Rectal smooth muscle tissue (tissue), 1 donor: ENCODE measurements around the gene ZNG1E.
"Not testable (repeated sequence)": the region's sequence is repeated elsewhere in the genome, so short reads cannot be mapped to it uniquely, and the experiment has no call there.

Experiments
- H3K27ac ChIP-seq: one replicate; pipeline ENCODE4 v1.7.0; 2013; ENCODE audit warnings: low read depth, low read length, inconsistent platforms
- H3K27me3 ChIP-seq: one replicate; pipeline ENCODE4 v1.7.0; 2013; ENCODE audit warnings: low read length; ENCODE audit not compliant: control insufficient read depth, insufficient read depth
- H3K36me3 ChIP-seq: one replicate; pipeline ENCODE4 v1.7.0; 2013; ENCODE audit warnings: low read length; ENCODE audit not compliant: control insufficient read depth, insufficient read depth
- H3K4me1 ChIP-seq: one replicate; pipeline ENCODE4 v1.7.0; 2013; ENCODE audit warnings: low read length; ENCODE audit not compliant: control insufficient read depth, insufficient read depth
- H3K4me3 ChIP-seq: one replicate; pipeline ENCODE4 v1.7.0; 2013; ENCODE audit warnings: low read length
- H3K9ac ChIP-seq: one replicate; pipeline ENCODE4 v1.7.0; 2013; ENCODE audit warnings: low read length

The ZNG1E gene

DNA sequence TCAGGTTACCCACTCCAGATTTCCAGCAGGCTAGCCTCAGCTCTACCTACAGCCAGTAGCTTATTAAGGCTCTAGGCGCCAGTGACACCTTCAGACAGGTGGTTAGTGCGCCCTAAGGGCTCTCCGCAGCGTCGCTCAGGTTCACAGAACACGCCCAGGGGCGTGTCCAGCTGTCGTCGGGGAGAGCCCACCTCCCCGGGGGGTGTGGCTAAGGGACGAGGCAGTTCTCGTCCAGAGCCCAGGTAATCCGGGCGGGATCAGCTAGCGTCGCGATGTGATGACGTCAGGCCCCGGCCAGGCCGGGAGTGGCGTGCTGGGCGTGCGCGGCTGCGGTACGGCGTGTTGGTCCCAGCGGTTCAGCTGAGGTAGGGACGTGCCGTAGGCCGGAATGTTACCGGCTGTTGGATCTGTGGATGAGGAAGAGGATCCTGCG lies at the start of gene ZNG1E:
TSS of gene ZNG1E (plus strand) at position 340 of the 433 bp plus-strand sequence. CDS start at position 389, 49 bp downstream.
- peak within 1 kb of the TSS; percentile 55 for H3K4me3 ChIP-seq
- H3K9ac ChIP-seq: not testable (repeated sequence)

DNA sequence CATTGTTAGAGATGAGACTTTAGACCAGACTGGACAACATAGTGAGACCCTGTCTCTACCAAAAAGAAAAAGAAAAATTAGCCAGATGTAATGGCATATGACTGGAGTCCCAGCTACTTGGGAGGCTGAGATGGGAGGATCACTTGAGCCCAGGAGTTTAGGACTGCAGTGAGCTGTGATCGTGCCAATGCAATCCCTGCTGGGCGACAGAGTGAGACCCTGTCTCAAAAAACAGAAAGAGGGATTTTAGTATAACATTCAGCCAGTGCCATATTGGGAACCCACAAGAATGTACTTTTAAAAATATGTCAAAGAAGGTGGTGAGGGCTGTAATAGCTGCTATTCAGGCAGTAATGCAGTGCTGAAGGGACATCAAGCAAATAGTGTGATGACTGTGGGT lies 2.1 kb upstream of the ZNG1E start:
- not testable (repeated sequence) for H3K27ac ChIP-seq, H3K4me3 ChIP-seq, H3K27me3 ChIP-seq, H3K9ac ChIP-seq, H3K4me1 ChIP-seq, H3K36me3 ChIP-seq

More for the DNA sequence above, at the start of gene ZNG1E:
- not testable (repeated sequence) for H3K4me1 ChIP-seq, H3K36me3 ChIP-seq, H3K27me3 ChIP-seq, H3K27ac ChIP-seq

DNA sequence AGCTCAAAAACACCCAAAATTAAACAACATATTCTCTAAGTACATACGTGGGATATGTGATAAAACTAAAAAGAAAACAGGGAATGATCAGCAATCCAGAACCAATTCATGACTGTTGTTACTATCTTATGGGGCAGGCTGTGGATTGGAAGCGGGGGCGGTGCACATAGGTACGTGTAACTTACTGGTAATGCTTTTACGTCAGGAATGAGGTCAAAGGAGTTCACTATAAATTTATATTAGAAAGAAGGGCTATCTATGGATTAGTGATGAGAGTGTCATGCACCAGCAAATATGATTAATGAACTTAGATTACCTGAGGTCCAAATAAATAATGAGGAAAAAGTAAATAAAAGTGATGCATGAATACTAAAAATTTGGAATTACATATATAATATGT lies 710 bp upstream of the ZNG1E start:
- H3K27me3 ChIP-seq, H3K27ac ChIP-seq, H3K36me3 ChIP-seq, H3K4me3 ChIP-seq, H3K9ac ChIP-seq, H3K4me1 ChIP-seq: not testable (repeated sequence)

DNA sequence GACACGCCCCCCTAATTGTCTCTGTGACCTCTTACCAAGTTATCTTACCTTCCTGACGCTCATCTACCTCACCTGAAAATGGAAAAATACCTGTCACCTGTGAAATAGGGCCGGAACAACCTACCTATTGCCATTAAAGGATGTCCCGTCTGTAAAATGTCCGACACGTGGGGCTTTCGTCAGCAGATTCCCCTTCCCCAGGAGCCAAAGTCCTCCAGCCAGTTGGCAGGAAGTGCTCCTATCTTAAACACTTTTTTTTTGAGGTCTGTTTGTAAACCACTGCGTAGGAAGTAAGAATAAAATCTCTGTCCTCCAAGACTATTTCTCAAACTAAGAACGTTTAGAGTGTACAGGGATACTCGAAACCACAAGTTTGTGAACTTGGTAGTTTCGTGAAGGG lies 661 bp downstream of the ZNG1E start:
- H3K9ac ChIP-seq, H3K36me3 ChIP-seq, H3K4me1 ChIP-seq, H3K4me3 ChIP-seq, H3K27me3 ChIP-seq, H3K27ac ChIP-seq: not testable (repeated sequence)

DNA sequence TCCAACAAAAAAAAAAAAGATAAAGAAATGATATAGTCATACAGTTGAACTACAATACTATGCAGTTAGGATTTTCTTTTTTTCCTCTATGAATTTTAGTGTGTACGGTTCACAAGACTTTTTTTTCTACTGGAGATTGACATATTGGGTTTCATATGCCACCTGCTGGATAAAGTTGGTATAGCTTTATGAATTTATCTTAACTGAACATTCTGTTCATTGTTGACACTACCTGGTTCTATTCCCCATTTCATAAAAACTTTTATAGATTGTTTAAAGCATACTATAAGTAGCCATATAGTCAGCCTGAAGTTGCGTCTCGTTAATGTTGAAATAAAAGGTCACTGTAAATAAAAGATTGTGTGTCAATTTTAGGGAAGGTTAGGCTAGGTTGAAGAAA lies 2.8 kb downstream of the ZNG1E start:
- not testable (repeated sequence) for H3K4me3 ChIP-seq, H3K27me3 ChIP-seq, H3K4me1 ChIP-seq, H3K27ac ChIP-seq, H3K36me3 ChIP-seq, H3K9ac ChIP-seq

DNA sequence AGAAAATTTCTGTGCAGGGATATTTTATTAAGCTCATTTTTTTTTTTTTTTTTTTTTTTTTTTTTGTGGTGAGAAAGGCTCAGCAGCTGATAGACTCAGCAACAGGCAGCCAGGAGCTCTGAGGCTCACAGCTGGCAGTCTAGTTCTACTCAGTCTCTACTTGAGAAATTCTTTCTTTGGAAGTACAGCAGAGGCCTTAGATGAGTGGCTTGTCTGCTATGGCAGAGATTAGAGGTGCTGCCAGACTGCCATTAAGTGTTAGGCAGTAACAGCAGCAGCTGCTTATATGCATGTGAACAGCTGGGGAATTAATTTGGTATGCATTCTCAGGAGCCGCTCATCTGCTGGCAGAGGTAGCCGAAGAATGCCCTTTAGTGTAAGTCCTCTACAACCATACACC lies 27.8 kb downstream of the ZNG1E start:
- H3K27me3 ChIP-seq, H3K27ac ChIP-seq, H3K4me3 ChIP-seq, H3K9ac ChIP-seq, H3K36me3 ChIP-seq, H3K4me1 ChIP-seq: not testable (repeated sequence)

DNA sequence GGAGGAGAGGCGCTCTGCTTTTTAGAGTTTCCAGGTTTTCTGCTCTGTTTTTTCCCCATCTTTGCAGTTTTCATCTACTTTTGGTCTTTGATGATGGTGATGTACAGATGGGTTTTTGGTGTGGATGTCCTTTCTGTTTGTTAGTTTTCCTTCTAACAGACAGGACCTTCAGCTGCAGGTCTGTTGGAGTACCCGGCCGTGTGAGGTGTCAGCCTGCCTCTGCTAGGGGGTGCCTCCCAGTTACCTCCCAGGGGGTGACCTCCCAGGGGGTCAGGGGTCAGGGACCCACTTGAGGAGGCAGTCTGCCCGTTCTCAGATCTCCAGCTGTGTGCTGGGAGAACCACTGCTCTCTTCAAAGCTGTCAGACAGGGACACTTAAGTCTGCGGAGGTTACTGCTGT lies 38.7 kb downstream of the ZNG1E start:
- H3K27me3 ChIP-seq, H3K36me3 ChIP-seq, H3K27ac ChIP-seq, H3K4me3 ChIP-seq, H3K9ac ChIP-seq, H3K4me1 ChIP-seq: not testable (repeated sequence)

DNA sequence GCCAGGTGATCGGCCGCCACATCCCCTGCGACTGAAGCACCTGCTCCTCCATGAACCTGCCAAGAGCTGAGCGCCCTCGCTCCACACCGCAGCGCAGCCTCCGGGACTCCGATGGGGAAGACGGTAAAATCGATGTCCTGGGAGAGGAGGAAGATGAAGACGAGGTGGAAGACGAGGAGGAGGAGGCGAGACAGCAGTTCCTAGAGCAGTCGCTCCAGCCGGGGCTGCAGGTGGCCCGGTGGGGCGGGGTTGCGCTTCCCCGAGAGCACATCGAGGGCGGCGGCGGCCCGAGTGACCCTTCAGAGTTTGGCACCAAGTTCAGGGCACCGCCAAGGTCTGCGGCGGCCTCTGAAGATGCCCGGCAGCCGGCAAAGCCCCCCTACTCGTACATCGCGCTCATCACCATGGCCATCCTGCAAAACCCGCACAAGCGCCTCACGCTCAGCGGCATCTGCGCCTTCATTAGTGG lies 61.4 kb downstream of the ZNG1E start, which contains the start of gene FOXD4L4:
TSS of gene FOXD4L4 (plus strand) at position 51 of the 469 bp plus-strand sequence. CDS start at position 51, 0 bp downstream.
- not testable (repeated sequence) for H3K9ac ChIP-seq, H3K27me3 ChIP-seq, H3K27ac ChIP-seq, H3K4me1 ChIP-seq, H3K36me3 ChIP-seq, H3K4me3 ChIP-seq

DNA sequence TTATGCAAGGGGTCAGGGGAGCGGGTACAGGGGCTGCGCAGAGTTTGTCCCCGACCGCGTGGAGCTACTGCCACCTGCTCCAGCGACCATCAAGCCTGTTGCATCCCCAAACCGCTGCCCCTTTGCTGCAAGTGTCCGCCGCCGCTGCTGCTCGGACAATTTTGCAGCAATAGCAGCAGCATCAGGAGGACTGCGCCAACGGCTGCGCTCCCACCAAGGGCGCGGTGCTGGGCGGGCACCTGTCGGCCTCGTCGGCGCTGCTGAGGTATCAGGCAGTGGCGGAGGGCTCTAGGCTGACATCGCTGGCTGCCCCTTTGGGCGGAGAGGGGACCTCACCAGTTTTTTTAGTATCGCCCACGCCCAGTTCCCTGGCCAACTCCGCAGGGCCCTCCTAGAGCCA lies 62.4 kb downstream of the ZNG1E start:
- not testable (repeated sequence) for H3K4me3 ChIP-seq, H3K27ac ChIP-seq, H3K36me3 ChIP-seq, H3K9ac ChIP-seq, H3K27me3 ChIP-seq, H3K4me1 ChIP-seq
